Fibroblast of lung (primary cell): ENCODE data around the gene SPOCK1.

Experiments
- EZH2 ChIP-seq: IDR thresholded peaks from 2 replicates; pipeline ENCODE4 v1.5.1; 2012; ENCODE audit warnings: low read length, control low read depth, mild to moderate bottlenecking; ENCODE audit errors: missing control alignments
- TF ChIP-seq, protein P1 (sequence below), 2 donors: IDR thresholded peaks in 1 of 2; conservative IDR thresholded peaks in 1 of 2; 1 replicate in 1 of 2; 2 replicates in 1 of 2; pipeline ENCODE4 v1.5.1; 2011 to 2012; ENCODE audit warnings: low read length in 2 of 2, control low read depth in 1 of 2, inconsistent platforms in 1 of 2, low read depth in 1 of 2, mild to moderate bottlenecking in 1 of 2

- TF ChIP-seq, protein P1, sequence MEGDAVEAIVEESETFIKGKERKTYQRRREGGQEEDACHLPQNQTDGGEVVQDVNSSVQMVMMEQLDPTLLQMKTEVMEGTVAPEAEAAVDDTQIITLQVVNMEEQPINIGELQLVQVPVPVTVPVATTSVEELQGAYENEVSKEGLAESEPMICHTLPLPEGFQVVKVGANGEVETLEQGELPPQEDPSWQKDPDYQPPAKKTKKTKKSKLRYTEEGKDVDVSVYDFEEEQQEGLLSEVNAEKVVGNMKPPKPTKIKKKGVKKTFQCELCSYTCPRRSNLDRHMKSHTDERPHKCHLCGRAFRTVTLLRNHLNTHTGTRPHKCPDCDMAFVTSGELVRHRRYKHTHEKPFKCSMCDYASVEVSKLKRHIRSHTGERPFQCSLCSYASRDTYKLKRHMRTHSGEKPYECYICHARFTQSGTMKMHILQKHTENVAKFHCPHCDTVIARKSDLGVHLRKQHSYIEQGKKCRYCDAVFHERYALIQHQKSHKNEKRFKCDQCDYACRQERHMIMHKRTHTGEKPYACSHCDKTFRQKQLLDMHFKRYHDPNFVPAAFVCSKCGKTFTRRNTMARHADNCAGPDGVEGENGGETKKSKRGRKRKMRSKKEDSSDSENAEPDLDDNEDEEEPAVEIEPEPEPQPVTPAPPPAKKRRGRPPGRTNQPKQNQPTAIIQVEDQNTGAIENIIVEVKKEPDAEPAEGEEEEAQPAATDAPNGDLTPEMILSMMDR (conservative IDR thresholded peaks at IDR 0.05 in 1 of 2, IDR thresholded peaks at IDR 0.05 in 1 of 2; ENCODE audit: low read depth in 1 of 2, low read length in 2 of 2) = no peak
- no peak for TF ChIP-seq EZH2
These were observed 17.2 kb upstream of the SPOCK1 start for GRCh38 chr5:137516251-137516797.
